ENCODE measurements around the gene TREM2.

- TF ChIP-seq CTCF (IDR thresholded peaks at IDR 0.05; ENCODE audit: poor library complexity, severe bottlenecking) (no peak), POLR2AphosphoS5 (IDR thresholded peaks at IDR 0.05) (no peak), EP300 (conservative IDR thresholded peaks at IDR 0.05; ENCODE audit: poor library complexity, severe bottlenecking) (no peak), TAF1 (IDR thresholded peaks at IDR 0.05; ENCODE audit: low read depth) (no peak), REST (IDR thresholded peaks at IDR 0.05; ENCODE audit: borderline replicate concordance) (no peak), SMC3 (conservative IDR thresholded peaks at IDR 0.05; ENCODE audit: poor library complexity) (no peak)
Observed at GRCh38 chr6:41193884-41194283, 31.0 kb upstream of the TREM2 start.
